T-helper 2 cell (primary cell): ENCODE data around the gene WNT6.

Experiments used
- DNase-seq, 5 experiments: peaks; one replicate each; pipeline versions ENCODE4 v3.0.0 to v3.0.0-alpha.2; 2012 to 2022

The WNT6 gene

DNA sequence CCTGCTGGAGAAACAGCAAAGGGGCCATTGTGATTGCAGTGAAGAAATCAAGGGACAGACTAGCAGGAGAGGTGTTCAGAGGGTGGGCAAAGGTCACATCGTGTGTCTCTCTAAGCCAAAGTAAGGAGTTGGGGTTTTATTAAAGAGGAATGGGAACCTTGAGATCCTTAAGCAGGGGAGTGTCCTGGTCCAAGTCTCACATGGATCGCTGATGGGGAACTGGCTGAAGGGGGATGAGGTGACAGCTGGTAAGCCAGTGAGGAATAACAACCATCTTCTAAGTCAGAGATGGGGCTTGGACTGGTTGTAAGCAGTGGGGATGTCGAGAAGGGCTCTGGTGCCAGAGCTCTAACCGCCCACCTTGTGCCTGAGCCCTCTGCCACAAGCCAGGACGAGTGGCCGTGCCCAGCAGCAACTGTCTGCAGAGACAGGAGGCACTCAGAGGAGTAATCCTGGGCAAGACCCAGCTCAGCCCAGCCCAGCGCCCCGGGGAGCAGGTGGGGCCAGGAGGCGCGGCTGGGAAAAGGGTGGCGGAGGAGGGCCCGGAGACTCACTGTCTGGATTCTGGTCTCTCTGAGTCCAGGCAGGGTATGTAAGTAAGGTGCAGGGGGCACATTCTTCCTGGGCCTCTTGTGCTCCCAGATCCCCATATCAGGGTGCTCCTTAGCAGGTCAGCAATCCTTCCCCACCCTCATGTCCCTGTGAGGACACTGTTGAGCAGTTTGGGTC, 34.7 kb downstream of the WNT6 start:
- DNase-seq = no peak

DNA sequence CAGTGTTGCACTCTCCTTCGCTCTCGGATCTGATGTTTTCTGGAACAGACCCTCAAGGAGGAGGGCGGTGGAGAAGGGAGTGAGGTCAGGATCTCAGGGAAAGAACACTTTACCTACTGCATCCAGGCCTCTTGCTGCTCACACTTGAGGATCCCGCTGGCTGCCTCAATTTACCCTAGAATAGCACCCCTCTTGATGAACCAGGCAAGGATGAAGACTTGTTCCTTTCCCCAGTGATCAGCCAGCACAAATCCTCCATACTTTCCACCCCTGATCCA, 35.2 kb downstream of the WNT6 start:
- DNase-seq = no peak

DNA sequence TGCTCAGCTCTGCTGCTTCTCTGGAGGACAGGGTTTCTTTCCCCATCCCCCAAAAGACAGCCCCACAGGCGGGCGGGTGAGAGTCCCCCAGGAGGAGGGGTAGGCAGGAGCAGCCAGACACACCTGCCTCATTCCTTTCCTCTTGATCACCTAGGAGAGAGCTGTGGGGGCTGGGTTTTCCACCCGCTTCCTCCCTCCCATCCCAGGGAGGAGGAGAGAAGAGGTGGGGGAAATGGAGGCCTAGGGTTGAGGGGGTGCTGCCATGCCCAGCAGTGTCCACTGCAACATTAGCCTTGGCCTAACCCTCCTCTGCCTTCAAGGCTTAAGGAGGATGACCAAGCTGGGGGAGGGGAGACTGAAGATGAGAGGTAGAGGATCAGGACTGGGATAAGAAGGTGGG, 35.7 kb downstream of the WNT6 start:
- no peak for DNase-seq

DNA sequence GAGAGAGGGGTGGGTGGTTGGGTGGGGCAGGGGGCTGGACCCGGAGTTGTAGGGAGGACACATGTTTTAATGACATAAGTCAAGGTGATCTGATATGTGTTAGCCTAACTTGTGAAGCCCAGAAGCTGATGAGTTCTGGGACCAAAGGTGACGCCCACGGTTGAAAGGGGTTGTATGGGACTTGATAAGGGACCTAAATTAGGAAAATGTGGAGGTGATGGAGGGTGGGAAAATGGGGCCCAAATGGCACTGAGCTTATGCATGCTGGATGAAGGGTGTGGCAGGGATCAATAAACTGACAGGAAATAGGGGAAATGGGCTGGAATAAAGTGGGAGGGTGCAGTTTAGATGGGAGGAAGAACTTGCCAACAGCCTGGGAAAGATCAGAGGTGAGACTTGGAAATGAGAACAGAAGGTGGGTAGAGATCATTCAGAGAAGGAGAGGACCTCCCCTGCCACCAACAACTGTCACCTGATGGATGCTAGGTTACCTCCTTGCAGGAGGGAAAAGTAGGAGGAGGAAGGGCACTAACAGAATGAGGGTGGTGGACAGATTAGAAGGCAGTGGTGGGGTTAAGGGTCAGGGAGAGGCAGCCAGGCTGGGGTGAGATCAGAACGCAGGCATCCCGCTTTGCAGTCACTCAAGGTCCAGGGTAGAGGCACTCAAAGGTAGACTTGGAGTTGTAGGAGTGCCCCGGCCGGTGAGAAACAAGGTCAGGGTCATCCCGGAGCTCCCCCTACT, 36.3 kb downstream of the WNT6 start:
- peak in 1 of 5 experiments; percentile 36 for DNase-seq

DNA sequence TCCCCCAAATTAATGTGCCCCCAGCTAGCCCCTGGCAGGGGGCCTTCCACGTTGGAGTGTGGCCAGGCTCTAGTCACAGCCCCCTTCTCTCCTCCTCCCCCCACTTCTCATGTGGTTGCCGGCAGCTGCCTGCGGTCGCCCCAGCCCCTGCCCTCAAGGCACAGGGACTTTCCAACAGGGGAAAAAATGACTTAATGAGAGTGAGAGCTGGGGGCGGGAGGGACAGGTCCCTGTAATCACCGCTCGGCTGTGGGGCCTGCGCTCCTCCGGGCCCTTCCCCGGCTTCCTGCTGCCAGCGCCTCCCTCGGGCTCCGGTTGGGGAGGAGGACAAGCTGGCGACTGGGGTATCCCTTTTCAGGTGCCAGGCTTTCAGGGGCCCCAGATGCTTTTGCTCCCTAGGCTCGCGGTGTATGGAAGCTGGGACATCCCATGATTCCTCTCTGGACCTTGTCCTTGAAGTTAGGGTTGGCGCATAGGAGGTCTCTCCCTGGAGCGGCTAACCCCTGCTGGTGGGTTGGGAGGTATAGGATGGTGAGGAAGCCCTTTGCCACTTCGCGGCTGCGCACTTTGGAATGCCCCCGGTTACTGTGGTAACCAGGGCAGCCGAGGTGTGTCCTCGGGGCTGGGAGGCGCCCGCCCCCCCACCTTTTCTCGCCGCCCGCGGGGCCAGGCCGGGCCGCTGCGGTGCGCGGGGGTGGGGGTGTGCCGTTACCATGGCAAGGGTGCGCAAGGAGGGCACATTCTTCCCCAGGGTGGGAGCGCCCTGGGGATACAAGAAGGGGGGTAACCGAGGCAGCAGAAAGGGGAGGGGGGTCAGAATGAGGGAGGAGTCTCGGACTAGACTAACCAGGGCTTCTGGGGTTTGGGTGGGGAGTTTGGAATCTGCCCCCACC, 37.1 kb downstream of the WNT6 start:
- DNase-seq = peak; percentile 66 to 95 (median 82)

DNA sequence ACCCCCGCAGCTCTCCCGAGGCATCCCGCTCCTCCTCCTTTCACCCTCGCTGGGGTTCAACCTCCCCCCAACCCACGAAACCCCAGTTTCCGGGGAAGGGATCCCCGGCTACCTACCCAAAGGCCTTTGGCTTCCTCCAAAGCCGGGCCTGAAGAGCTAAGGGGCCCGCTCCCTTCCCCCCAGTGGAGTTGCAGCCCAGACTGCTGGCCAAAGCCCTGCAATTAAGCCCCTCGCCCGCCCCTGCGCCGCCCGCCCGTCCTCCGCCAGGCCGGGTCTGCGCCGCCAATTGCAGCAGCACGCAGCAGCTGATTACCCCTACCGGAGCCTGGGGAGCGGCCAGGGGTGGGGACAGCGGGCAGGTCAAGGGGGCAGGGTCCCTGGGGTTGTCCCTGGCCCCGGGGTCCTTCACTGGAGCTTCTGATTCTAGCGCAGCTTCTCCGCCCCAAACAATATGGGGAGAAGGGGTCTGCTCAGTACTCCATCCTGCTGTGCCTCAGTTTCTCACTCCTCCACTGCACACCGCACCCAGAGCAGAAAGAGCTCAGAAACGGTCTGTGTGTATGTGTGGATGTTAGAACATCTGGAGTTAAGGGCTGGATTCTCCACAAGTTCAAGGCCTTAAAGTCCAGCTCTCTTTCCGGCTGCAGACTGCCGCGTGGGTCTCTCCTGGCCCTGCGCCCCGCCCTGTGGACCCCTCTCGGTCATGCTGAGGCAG, 37.9 kb downstream of the WNT6 start:
- DNase-seq = no peak

DNA sequence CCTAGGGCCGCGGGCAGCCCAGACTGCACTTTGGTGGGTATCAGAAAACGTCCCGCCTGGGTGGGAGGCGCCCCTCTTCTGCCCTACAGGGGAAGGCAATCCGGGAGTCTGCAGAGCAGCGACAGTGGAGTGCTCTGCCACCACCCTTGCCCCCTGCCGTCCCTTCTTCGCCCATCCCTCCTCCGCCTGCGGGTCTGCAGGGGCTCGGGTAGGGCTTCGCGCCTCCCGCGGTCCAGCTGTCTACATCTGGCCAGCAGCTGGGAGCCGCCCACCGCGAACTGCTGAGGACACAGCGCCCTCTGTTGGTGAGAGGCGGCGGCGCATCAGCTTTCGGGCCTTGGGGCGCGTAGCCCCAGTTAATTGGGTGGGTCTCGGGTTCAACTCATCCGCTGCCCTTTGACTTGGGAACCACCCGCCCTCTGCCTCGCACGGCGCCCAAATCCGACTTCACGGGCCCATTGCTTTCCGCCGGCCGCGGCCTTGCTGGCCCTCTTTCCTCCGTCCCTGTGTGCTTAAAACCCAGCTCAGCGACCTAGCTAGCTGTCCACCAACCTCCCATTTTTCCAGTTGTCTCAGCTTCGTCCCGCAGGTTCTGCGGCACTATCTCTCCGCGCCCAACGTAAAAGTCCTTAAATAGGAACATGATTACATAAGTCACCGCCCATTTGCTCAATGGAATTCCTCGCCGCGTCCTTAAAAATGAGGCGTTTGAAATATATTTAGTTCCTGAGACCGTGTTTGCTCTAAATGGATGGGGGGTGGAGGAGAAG, 38.7 kb downstream of the WNT6 start:
- peak; percentile 59 to 80 (median 64) for DNase-seq

DNA sequence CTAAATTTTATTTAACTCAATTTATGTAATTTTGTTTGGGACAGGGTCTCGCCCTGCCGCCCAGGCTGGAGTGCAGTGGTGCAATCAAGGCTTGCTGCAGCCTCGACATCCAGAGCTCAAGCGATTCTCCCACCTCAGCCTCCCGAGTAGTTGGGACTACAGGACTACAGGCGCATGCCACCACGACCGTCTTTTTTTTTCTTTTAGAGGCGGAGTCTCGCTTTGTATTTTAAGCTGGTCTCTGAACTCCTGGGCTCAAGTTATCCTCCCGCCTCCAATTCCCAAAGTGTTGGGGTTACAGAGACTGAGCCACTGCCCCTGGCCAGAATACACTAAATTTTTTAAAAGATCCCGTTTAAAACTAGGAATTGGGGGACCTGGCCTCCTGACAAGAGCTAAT, 39.5 kb downstream of the WNT6 start:
- DNase-seq = no peak

DNA sequence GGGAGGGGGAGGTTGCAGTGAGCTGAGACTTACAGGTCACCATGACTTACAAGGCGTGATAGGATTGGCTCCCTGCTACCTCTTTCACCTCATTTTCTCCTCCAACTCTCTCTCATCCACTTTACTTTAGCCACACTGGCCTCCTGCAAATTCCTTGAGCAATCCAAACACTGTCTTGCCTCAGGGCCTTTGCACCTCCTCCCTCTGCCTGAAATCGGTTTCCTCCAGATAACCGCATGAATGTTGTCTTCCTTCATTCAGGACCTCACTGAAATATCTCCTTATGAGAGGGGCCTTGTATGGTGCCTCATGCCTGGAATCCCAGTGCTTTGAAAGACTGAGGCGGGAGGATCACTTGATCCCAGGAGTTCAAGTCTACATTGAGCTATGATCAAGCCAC, 42.8 kb downstream of the WNT6 start:
- DNase-seq = no peak

DNA sequence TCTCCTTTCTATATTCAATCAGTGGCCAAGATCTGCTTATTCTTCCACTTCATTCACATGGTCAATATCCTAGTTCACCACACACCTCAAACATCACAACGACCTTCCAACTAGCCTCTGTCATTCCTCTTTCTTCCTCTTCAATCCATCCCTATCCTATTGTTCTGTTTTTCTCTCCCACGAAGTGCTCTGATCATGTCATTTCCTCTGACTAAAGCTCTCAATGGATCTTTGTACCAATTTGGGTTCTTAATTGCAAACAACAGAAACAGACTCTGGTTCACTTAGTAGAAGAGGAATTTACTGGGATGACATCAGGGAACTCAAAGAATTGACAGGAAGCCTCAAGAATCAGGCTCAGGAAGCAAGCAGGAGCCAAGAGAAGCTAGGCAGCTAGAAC, 44.6 kb downstream of the WNT6 start:
- no peak for DNase-seq

DNA sequence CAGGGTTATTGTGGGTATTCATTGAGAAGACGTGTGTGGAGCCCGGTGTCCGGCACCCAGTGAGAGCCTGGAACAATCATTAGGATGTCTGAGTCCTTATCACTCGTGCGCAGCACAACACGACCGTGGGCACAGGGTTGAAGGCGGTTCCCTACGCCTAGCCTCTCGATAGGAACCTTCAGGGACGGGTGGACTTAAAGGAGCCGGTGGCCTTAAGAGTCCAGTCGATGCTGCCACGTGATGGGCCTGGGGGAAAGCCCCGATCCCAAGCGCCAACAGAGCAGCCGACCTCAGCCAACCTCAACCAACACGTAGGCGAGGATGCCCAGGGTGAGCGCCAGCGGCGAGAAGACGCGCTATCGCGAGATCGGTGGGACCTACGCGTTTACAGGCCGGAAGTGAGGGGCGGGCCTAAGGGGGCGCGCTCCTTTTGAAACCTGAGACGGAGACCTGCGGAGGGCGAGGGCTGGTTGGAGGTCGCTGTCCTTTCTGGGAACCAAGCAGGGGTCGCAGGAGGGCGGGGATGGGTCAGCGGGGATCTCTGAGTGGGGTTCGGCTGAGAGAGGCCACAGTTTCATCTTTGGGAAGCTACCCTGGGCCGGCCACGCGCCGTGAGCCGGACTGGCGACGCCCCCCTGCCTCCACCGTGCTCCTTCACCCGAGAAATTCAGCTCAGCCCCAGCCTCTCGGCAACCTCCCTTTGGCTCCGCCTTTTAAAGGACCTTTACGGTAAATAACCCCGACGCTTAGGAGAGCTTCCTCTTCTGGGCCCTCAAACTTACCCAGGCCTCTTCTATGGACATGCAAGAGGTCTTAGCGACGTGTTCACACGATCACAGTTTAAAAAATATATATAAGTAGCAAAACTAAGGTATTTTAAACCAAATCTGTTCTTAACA, 49.4 kb downstream of the WNT6 start:
- peak; percentile 74 to 94 (median 85) for DNase-seq

DNA sequence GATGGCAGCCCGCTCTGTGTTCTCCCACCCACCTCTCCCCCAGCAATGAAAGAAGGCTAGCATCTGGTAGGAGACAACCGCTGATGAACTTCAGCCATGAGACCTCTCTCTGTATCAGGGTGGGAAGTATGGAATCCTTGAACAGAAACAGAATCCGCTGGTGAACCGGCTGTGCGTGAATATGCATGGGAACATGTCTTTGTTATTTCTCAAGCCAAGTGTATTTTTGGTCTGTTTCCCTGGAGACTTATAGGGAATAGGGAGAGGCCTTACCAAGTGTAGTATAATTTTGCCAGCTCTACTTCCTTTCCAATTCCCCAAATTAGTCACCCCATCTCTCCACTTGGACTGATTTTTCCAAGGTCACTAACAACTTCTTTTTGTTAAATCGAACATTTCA, 51.1 kb downstream of the WNT6 start:
- DNase-seq = no peak

DNA sequence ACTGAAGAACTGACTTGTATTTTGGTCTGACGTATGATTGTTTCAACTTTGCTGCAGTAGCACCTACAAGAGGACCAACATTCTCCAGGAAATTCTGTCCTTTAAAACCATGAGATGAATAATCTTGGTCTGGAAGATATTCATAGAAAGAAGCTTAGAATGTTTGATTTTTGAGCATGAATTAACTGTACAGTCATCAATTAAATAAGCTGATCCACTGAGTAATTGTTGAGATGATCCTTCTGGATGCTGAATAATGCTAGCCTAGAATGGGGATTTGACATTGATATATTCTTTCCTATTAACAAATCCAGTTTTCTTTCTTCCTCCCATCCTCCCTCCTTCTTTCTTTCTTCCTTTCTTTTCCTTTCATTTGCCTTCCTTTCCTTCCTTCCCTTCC, 60.9 kb downstream of the WNT6 start:
- DNase-seq = no peak
